GM21423 (cell line): ENCODE measurements around the gene PARD3.

Source experiments
- ATAC-seq: cut with Tn5 transposase; IDR thresholded peaks from one replicate; pipeline ENCODE4 v1.9.1; 2021; ENCODE audit warnings: mild to moderate bottlenecking, moderate library complexity; ENCODE audit not compliant: unreplicated experiment

PARD3 gene

GRCh38 chr10:34825414-34825813 lies 10.3 kb upstream of the PARD3 start:
- no peak for ATAC-seq

DNA sequence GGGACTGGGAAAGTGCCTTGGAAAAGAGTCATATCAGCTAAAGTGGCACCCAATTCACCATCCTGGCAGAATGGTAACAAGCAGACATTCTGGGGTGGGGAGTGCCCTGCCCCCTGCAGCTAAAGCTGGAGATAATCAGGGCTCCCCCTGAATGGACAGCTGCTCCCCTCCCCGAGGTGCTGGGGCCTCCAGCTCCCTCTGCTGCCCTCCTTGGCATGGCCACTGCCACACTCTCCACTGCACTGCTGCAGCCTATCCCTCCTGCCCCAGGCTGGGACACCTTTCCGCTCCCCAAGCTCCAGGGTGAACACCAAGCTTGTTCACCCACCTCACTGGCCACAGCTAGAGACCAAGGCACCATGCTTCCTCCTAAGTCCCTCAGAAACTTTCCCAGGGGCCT lies 9.8 kb upstream of the PARD3 start:
- no peak for ATAC-seq

DNA sequence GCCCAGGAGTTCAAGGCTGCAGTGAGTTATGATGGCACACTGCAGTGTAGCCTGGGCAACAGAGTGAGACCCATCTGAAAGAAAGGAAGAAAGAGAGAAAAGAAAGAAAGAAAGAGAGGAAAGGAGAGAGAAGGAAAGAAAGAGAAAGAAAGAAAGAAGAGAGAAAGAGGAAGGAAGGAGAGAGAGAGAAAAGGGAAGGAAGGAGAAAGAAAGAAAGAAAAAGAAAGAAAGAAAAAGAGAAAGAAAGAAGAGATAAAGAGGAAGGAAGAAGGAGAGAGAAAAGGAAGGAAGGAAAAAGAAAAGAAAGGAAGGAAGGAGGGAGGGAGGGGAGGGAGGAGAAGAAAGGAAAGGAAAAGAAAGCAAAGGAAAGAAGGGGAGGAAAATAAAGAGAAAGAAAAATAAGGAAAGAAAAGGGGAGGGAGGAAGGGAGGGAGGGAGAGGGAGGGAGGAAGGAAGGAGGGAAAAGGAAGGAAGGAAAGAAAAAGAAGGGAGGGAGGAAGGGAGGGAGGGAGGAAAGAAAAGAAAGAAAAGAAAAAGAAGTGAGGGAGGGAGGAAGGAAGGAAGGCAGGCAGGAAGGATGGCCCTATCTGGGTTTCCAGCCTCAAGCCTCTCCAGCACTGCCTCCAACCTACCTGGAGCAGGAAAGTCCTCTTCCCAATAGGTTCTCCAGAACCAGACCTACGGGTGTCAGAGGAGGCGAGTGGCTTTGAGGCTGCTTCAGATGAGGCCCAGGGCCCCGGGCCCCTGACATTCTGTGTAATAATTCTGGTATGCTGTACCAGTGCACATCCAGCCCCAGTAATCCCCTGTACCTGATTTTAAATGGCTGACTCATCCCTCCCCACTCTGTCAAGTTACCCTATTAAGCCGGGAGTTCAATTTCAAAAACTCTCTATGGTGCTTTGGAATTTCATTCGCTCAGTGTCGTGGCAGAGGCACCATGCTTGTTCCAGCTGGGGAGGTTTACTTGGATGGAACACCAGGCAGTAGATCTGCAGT lies 6.8 kb upstream of the PARD3 start:
- ATAC-seq, result no peak

- no peak for ATAC-seq
Measured at GRCh38 chr10:34817586-34817985, 2.5 kb upstream of the PARD3 start.

- no peak for ATAC-seq
Measured at GRCh38 chr10:34817054-34817453, 2.0 kb upstream of the PARD3 start.

DNA sequence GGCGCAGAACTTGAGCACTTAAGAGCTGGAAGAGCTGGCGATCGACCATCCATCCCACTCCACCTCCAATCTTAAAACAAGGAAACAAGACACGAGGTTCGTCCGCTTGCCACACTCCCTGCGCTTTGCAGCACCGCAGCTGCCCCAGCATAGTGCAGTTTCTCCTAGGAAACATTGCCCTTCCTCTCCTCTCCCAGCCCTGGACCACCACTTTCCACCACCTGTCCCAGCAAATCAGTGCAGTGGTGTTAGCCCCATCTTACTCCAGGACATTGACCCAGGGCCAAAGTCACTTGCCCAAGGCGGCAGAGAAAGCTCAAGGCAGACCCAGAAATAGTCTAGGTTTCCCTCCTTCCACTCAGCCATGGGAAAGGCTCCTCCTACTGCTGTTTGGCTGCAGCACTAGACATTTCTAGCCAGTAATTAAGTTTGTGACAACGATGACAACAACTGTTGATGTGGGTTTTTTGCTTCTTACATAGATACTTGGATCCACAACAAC lies 1.5 kb upstream of the PARD3 start:
- ATAC-seq, result no peak

GRCh38 chr10:34816085-34816496 lies 995 bp upstream of the PARD3 start:
- no peak for ATAC-seq

GRCh38 chr10:34814913-34815184 lies 247 bp downstream of the PARD3 start:
- ATAC-seq, result peak; percentile 10

DNA sequence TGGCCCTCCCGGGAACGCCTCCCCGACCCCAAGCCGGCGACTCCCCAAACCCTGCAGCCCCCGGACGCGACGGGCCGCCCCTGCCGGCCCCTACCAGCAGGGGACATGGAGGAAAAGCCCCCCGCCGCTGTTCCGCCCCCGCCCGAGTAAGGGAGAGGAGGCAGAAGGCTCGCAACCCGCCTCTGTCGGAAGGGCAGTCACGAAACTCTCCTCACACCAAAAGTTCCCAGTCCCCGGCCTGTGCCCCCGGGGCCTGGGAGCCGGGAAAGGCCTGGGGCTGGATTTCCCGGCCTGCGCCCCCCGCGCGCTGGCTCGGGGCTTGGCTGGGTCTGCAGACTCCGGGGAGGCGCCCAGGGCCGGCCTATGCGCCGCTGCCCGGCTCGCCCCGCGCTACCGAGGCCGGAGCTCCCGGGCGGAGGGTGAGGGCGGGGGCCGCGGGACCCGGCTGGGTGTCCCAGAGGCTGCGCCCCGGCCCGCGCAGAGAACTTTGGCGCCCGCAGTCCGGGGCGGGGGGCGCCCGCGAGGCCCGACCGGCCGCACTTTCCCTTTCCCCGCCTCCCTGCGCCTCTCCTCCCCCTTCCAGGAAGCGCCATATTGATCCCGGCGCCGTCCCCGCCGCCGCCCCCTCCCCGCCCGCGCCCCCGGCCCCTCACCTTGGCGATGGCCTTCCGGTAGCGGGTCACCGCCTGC lies 728 bp downstream of the PARD3 start:
- ATAC-seq, result peak; percentile 26

- ATAC-seq, result no peak
Measured at GRCh38 chr10:34813626-34814222, 1.4 kb downstream of the PARD3 start.

- no peak for ATAC-seq
Measured at GRCh38 chr10:34812771-34813170, 2.3 kb downstream of the PARD3 start.

GRCh38 chr10:34811968-34812514 lies 3.1 kb downstream of the PARD3 start:
- no peak for ATAC-seq

DNA sequence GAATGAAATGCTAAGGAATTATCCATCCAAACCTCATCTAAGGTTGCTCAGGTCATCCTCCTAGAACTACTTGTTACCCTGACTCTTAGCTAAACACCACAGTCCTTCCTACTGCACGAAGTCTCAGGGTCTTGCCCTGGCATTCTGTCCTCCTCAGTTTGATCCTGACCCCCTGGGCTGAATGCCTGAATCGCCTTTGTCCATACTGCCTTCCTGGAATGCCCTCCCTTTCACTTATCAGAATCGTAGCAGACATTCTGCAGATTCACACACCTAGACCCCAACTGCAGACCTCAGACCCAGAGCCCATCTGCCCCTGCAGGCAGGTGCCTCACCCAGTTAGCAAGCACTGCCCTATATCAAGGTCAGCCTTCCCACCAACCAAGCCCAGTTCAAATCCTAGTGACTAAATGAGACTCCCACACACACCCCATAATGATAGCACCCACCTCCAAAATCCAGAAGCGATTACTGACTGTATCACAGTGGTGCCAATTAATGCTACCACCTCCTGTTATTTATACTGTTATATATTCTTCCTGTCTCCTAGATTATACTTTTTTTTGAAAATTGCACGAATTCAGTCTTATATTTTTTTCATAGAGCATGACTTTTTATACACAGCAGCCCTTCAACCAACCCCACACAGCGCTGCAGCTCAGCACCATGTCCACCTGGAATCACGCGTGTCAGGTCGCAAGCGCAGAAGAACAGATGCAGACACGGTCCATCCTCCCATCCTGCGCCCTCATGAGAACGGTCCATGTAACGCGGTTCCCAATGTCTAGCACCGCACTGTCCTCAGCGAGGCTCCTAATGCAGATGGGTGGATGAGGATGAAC lies 3.7 kb downstream of the PARD3 start:
- ATAC-seq, result no peak

- ATAC-seq, result peak; percentile 17
Measured at GRCh38 chr10:34809796-34810195, 5.3 kb downstream of the PARD3 start.

DNA sequence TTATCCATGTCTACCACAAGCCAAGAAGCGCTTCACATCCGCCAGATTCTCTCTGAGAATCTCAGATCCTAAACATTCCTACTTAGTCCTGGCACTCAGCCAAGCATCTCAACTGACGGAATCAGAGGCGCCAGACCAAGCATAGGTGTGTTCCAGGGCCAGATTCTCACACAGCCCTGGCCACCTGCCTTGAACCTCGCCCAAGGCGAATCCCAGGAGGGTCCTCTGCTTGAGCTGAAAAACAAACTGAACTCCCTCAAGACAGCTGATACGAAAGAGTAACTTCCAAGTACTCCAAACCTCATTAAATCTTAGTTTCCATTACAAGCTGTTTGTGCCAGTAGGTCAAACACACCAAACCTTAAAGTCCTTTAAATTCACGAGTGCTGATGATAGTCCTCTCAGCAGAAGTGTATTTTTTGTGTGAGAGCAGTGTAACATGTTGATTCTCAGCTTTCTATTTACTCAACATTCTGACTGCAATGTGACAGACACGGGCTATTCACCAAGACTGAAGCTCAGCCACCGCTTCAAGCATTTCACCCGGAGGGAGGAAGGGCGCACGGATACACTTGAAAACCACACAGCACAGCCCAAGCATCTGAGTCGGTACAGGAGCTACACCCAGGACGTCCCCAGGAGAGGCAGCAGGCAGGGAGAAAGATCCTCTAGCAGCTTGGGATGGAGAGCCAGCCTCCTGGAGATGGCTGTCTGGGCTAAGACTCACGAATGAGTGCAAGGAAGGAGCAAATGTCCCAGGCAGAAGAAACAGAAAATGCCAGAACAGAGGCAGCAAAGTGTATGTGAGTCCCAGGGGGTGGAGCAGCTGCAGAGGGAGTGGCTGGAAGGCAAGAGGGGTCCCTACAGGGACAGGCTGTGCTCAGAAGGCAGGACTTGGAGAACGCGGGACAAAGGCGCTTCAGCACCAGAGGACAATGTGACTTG lies 6.0 kb downstream of the PARD3 start:
- peak; percentile 49 for ATAC-seq

GRCh38 chr10:34808336-34808735 lies 6.8 kb downstream of the PARD3 start:
- ATAC-seq, result no peak

GRCh38 chr10:34804306-34804705 lies 10.8 kb downstream of the PARD3 start:
- peak; percentile 41 for ATAC-seq

GRCh38 chr10:34802692-34803091 lies 12.4 kb downstream of the PARD3 start:
- ATAC-seq, result no peak

GRCh38 chr10:34801097-34801733 lies 13.9 kb downstream of the PARD3 start:
- ATAC-seq, result no peak
